ENCODE results near the gene LEKR1.

LEKR1 gene

GRCh38 chr3:156997351-156997750 lies 171.2 kb downstream of the LEKR1 start:
- no peak for DNase-seq

GRCh38 chr3:157001221-157001957 lies 175.2 kb downstream of the LEKR1 start:
- no peak for DNase-seq

- no peak for DNase-seq
These were observed 195.5 kb downstream of the LEKR1 start for GRCh38 chr3:157021679-157022078.

GRCh38 chr3:157023226-157023625 lies 197.1 kb downstream of the LEKR1 start:
- no peak for DNase-seq

- no peak for DNase-seq
These were observed 199.9 kb downstream of the LEKR1 start for GRCh38 chr3:157026091-157026490.

GRCh38 chr3:157027861-157028745 lies 201.9 kb downstream of the LEKR1 start:
- DNase-seq = no peak

- no peak for DNase-seq
These were observed 203.2 kb downstream of the LEKR1 start for GRCh38 chr3:157029365-157029790.

GRCh38 chr3:157030712-157031111 lies 204.6 kb downstream of the LEKR1 start:
- DNase-seq = no peak

- no peak for DNase-seq
These were observed 206.8 kb downstream of the LEKR1 start for GRCh38 chr3:157033001-157033400.

- DNase-seq = no peak
These were observed 214.3 kb downstream of the LEKR1 start for GRCh38 chr3:157040456-157040855.

- DNase-seq = no peak
These were observed 216.1 kb downstream of the LEKR1 start for GRCh38 chr3:157042226-157042625.

- DNase-seq = no peak
These were observed 217.6 kb downstream of the LEKR1 start for GRCh38 chr3:157043771-157044170.

GRCh38 chr3:157045238-157045850 lies 219.2 kb downstream of the LEKR1 start:
- DNase-seq = no peak

- no peak for DNase-seq
These were observed 220.4 kb downstream of the LEKR1 start for GRCh38 chr3:157046520-157046919.

- DNase-seq = no peak
These were observed 224.9 kb downstream of the LEKR1 start for GRCh38 chr3:157051055-157051454.

- no peak for DNase-seq
These were observed 225.4 kb downstream of the LEKR1 start for GRCh38 chr3:157051591-157051990.

GRCh38 chr3:157056035-157056434 lies 229.9 kb downstream of the LEKR1 start:
- no peak for DNase-seq

- DNase-seq = no peak
These were observed 232.4 kb downstream of the LEKR1 start for GRCh38 chr3:157058392-157059071.

GRCh38 chr3:157059181-157059580 lies 233.0 kb downstream of the LEKR1 start:
- DNase-seq = no peak

GRCh38 chr3:157059661-157060060 lies 233.5 kb downstream of the LEKR1 start:
- no peak for DNase-seq

- no peak for DNase-seq
These were observed 235.1 kb downstream of the LEKR1 start for GRCh38 chr3:157061265-157061664.

GRCh38 chr3:157063469-157063868 lies 237.3 kb downstream of the LEKR1 start:
- DNase-seq = no peak

- no peak for DNase-seq
These were observed 237.8 kb downstream of the LEKR1 start for GRCh38 chr3:157063926-157064325.

Data from SHP77 treated with DMSO at 0.1 percent for 48 hours (cell line).